ENCODE data around the gene SPECC1. TPM values are rescaled to one million over a fixed set of nuclear protein-coding genes. Genes with fewer than 3 reads are reported as not detected.

The SPECC1 gene
- total RNA-seq, 1 experiment from 2014 or later = 128 TPM

GRCh38 chr17:20142268-20142667 lies 133.1 kb downstream of the SPECC1 start:
- Histone ChIP-seq H4K20me1 (ENCODE audit: insufficient read depth) (no peaks in the 10 kb centered on the region), H3F3A (ENCODE audit: insufficient read depth, low read depth) (no peaks in the 10 kb centered on the region), H3K4me1 (replicated peaks; ENCODE audit: insufficient read depth) (no peaks in the 10 kb centered on the region), H3K9me2 (ENCODE audit: insufficient read depth) (no peaks in the 10 kb centered on the region), H3K4me3 (no peak overlapping the region), H3K9me3 (ENCODE audit: insufficient read depth, low read depth) (no peaks in the 10 kb centered on the region), H3K27ac (no peak overlapping the region), H3K27me3 (ENCODE audit: insufficient read depth, low read depth) (no peaks in the 10 kb centered on the region), H3K79me2 (ENCODE audit: low read depth) (no peaks in the 10 kb centered on the region), H3K36me3 (ENCODE audit: low read depth) (no peaks in the 10 kb centered on the region), H2AFZ (no peak overlapping the region), H3K4me2 (no peak overlapping the region)
- intact Hi-C loops (cut with micrococcal nuclease; ENCODE audit: unreplicated experiment) = no loop called here
- BruUV-seq (replicated peaks) = no TSS peak
- CTCF ChIA-PET = interaction anchor here (0.5 kb wide), 1 partner anchor 148 kb away, joined by 7 read pairs; no protein-coding TSS in a partner anchor
- no peak for TF ChIP-seq EZH2 (IDR thresholded peaks at IDR 0.05; ENCODE audit: low read depth)
- TF ChIP-seq CTCF (conservative IDR thresholded peaks at IDR 0.05) = no peak
- DNase-seq = no peak
- POLR2A ChIA-PET (ENCODE audit: unreplicated experiment) = no interaction called here

GRCh38 chr17:20143740-20144139 lies 134.6 kb downstream of the SPECC1 start:
- no peaks in the 10 kb centered on the region for H3K79me2 ChIP-seq (ENCODE audit: low read depth)
- H4K20me1 ChIP-seq (ENCODE audit: insufficient read depth) = no peaks in the 10 kb centered on the region
- H3K9me2 ChIP-seq (ENCODE audit: insufficient read depth) = no peaks in the 10 kb centered on the region
- no peak overlapping the region for H3K27ac ChIP-seq
- H3K36me3 ChIP-seq (ENCODE audit: low read depth) = no peaks in the 10 kb centered on the region
- TF ChIP-seq EZH2 (IDR thresholded peaks at IDR 0.05; ENCODE audit: low read depth) (no peak), CTCF (conservative IDR thresholded peaks at IDR 0.05) (no peak)
- no peak overlapping the region for H3K4me2 ChIP-seq
- ChIA-PET POLR2A (ENCODE audit: unreplicated experiment) (no interaction called here), CTCF (no interaction called here)
- no peak overlapping the region for H2AFZ ChIP-seq
- intact Hi-C loops (cut with micrococcal nuclease; ENCODE audit: unreplicated experiment) = no loop called here
- no peaks in the 10 kb centered on the region for H3K9me3 ChIP-seq (ENCODE audit: insufficient read depth, low read depth)
- no peaks in the 10 kb centered on the region for H3K4me1 ChIP-seq (replicated peaks; ENCODE audit: insufficient read depth)
- no peak overlapping the region for H3K4me3 ChIP-seq
- no TSS peak for BruUV-seq (replicated peaks)
- H3K27me3 ChIP-seq (ENCODE audit: insufficient read depth, low read depth) = no peaks in the 10 kb centered on the region
- DNase-seq = no peak
- H3F3A ChIP-seq (ENCODE audit: insufficient read depth, low read depth) = no peaks in the 10 kb centered on the region

- no peaks in the 10 kb centered on the region for H3K9me3 ChIP-seq (ENCODE audit: insufficient read depth, low read depth)
- DNase-seq = no peak
- H3F3A ChIP-seq (ENCODE audit: insufficient read depth, low read depth) = no peaks in the 10 kb centered on the region
- no TSS peak for BruUV-seq (replicated peaks)
- no peak overlapping the region for H3K4me2 ChIP-seq
- H3K27ac ChIP-seq = no peak overlapping the region
- no peak overlapping the region for H3K4me3 ChIP-seq
- no peaks in the 10 kb centered on the region for H3K27me3 ChIP-seq (ENCODE audit: insufficient read depth, low read depth)
- POLR2A ChIA-PET (ENCODE audit: unreplicated experiment) = no interaction called here
- TF ChIP-seq EZH2 (IDR thresholded peaks at IDR 0.05; ENCODE audit: low read depth) (no peak), CTCF (conservative IDR thresholded peaks at IDR 0.05) (no peak)
- intact Hi-C loops (cut with micrococcal nuclease; ENCODE audit: unreplicated experiment) = no loop called here
- no peaks in the 10 kb centered on the region for H3K4me1 ChIP-seq (replicated peaks; ENCODE audit: insufficient read depth)
- H3K9me2 ChIP-seq (ENCODE audit: insufficient read depth) = no peaks in the 10 kb centered on the region
- CTCF ChIA-PET = no interaction called here
- H2AFZ ChIP-seq = no peak overlapping the region
- no peaks in the 10 kb centered on the region for H3K79me2 ChIP-seq (ENCODE audit: low read depth)
- H3K36me3 ChIP-seq (ENCODE audit: low read depth) = no peaks in the 10 kb centered on the region
- no peaks in the 10 kb centered on the region for H4K20me1 ChIP-seq (ENCODE audit: insufficient read depth)
Measured at GRCh38 chr17:20145567-20145966, 136.4 kb downstream of the SPECC1 start.

Measured in PC-9 (cell line).